ENCODE measurements around the gene CYFIP2.

DNA sequence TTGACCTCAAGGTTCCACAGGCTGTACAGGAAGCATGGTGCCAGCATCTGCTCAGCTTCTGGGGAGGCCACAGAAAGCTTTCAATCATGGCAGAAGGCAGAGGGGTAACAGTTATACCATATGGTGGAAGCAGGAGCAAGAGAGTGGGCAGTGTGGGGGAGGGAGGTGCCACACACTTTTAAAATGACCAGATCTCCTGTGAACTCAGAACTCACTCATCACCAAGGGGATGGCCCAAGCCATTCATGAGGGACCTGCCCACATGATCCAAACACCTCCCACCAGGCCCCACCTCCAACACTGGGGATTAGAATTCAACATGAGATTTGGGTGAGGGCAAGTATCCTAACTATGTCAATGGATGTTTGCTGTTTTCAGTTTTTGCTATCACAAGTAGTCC lies 16.2 kb downstream of the CYFIP2 start:
- no peak for TF ChIP-seq RBBP5 (IDR thresholded peaks at IDR 0.05; ENCODE audit: borderline replicate concordance, low read depth, low read length)
- no peak for TF ChIP-seq POLR2AphosphoS5 (IDR thresholded peaks at IDR 0.05; ENCODE audit: low read depth, low read length)
- no peak for TF ChIP-seq TAF1 (IDR thresholded peaks at IDR 0.05; ENCODE audit: low read depth, low read length)
- TF ChIP-seq, protein P1, sequence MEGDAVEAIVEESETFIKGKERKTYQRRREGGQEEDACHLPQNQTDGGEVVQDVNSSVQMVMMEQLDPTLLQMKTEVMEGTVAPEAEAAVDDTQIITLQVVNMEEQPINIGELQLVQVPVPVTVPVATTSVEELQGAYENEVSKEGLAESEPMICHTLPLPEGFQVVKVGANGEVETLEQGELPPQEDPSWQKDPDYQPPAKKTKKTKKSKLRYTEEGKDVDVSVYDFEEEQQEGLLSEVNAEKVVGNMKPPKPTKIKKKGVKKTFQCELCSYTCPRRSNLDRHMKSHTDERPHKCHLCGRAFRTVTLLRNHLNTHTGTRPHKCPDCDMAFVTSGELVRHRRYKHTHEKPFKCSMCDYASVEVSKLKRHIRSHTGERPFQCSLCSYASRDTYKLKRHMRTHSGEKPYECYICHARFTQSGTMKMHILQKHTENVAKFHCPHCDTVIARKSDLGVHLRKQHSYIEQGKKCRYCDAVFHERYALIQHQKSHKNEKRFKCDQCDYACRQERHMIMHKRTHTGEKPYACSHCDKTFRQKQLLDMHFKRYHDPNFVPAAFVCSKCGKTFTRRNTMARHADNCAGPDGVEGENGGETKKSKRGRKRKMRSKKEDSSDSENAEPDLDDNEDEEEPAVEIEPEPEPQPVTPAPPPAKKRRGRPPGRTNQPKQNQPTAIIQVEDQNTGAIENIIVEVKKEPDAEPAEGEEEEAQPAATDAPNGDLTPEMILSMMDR (IDR thresholded peaks at IDR 0.05; ENCODE audit: control extremely low read depth in 1 of 3, insufficient read depth in 1 of 3, low read depth in 1 of 3, low read length in 3 of 3) = no peak
- TF ChIP-seq CHD2 (IDR thresholded peaks at IDR 0.05; ENCODE audit: low read length) = no peak
- TF ChIP-seq POU5F1 (IDR thresholded peaks at IDR 0.05; ENCODE audit: low read depth, low read length) = no peak
- no peak for TF ChIP-seq SP1 (IDR thresholded peaks at IDR 0.05; ENCODE audit: low read depth, low read length)
- TF ChIP-seq CBX8 (IDR thresholded peaks at IDR 0.05; ENCODE audit: borderline replicate concordance, low read depth, low read length) = no peak
- no peak for TF ChIP-seq POLR2A (IDR thresholded peaks at IDR 0.05; ENCODE audit: control extremely low read depth in 1 of 2, low read depth in 2 of 2, low read length in 2 of 2)
- no peak for TF ChIP-seq HDAC6 (IDR thresholded peaks at IDR 0.05; ENCODE audit: low read depth, low read length)
- no peak for TF ChIP-seq BACH1 (IDR thresholded peaks at IDR 0.05; ENCODE audit: low read length)
- TF ChIP-seq ASH2L (IDR thresholded peaks at IDR 0.05; ENCODE audit: low read length) = no peak

Data from H1 (cell line).